Ishikawa (cell line): Measurements from ENCODE around the gene ZNF860.

Source experiments
- CEBPB ChIP-seq: IDR thresholded peaks from 2 replicates; pipeline ENCODE4 v1.6.1; 2012
- EGR1 ChIP-seq: IDR thresholded peaks from 2 replicates; pipeline ENCODE4 v1.6.1; 2012
- EP300 ChIP-seq: IDR thresholded peaks from 2 replicates; pipeline ENCODE4 v1.6.1; 2012; ENCODE audit warnings: borderline replicate concordance
- FOXM1 ChIP-seq: IDR thresholded peaks from 2 replicates; pipeline ENCODE4 v1.6.1; 2012; ENCODE audit warnings: low read depth, borderline replicate concordance
- RAD21 ChIP-seq: IDR thresholded peaks from 2 replicates; pipeline ENCODE4 v1.6.1; 2012; ENCODE audit warnings: low read depth
- TAF1 ChIP-seq: IDR thresholded peaks from 2 replicates; pipeline ENCODE4 v1.6.1; 2012; ENCODE audit warnings: low read depth, mild to moderate bottlenecking
- TF ChIP-seq, protein P1 (sequence below): IDR thresholded peaks from 2 replicates; pipeline ENCODE4 v1.6.1; 2012
- TF ChIP-seq, protein P2 (sequence below): IDR thresholded peaks from 2 replicates; pipeline ENCODE4 v1.6.1; 2012; ENCODE audit warnings: low read depth, mild to moderate bottlenecking

DNA sequence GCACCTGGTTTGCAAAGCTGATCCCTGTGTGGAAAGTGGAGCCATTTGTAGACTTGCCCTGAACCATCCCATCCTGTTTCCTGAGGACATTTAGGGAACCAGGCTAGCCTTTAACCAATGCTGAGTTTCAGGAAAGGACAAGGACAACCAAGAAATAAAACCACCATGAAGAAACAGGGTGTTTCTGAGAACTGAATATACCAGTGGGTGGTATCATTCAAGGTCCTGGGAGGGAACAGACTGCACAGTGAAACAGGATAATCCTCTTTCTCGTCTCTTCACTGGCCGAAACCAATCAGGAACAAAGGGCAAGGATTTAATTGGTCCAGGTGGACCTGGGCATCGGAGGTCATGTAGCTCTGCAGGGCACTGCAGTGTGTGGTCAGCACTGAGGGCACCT, 21.8 kb downstream of the ZNF860 start:
- TF ChIP-seq, protein P1, sequence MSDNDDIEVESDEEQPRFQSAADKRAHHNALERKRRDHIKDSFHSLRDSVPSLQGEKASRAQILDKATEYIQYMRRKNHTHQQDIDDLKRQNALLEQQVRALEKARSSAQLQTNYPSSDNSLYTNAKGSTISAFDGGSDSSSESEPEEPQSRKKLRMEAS, result no peak
- TF ChIP-seq FOXM1, result no peak
- no peak for TF ChIP-seq TAF1
- no peak for TF ChIP-seq EGR1
- TF ChIP-seq RAD21, result no peak
- TF ChIP-seq, protein P2, sequence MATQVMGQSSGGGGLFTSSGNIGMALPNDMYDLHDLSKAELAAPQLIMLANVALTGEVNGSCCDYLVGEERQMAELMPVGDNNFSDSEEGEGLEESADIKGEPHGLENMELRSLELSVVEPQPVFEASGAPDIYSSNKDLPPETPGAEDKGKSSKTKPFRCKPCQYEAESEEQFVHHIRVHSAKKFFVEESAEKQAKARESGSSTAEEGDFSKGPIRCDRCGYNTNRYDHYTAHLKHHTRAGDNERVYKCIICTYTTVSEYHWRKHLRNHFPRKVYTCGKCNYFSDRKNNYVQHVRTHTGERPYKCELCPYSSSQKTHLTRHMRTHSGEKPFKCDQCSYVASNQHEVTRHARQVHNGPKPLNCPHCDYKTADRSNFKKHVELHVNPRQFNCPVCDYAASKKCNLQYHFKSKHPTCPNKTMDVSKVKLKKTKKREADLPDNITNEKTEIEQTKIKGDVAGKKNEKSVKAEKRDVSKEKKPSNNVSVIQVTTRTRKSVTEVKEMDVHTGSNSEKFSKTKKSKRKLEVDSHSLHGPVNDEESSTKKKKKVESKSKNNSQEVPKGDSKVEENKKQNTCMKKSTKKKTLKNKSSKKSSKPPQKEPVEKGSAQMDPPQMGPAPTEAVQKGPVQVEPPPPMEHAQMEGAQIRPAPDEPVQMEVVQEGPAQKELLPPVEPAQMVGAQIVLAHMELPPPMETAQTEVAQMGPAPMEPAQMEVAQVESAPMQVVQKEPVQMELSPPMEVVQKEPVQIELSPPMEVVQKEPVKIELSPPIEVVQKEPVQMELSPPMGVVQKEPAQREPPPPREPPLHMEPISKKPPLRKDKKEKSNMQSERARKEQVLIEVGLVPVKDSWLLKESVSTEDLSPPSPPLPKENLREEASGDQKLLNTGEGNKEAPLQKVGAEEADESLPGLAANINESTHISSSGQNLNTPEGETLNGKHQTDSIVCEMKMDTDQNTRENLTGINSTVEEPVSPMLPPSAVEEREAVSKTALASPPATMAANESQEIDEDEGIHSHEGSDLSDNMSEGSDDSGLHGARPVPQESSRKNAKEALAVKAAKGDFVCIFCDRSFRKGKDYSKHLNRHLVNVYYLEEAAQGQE, result no peak
- no peak for TF ChIP-seq CEBPB
- TF ChIP-seq EP300, result no peak
